HG03025 (cell line): ENCODE data around the gene HADHA.

Experiments used
- ATAC-seq: cut with Tn5 transposase; IDR thresholded peaks from one replicate; pipeline ENCODE4 v1.9.1; 2021; ENCODE audit warnings: mild to moderate bottlenecking, moderate library complexity; ENCODE audit not compliant: unreplicated experiment, low FRiP score

The HADHA gene

GRCh38 chr2:26148501-26148900, 95.9 kb downstream of the HADHA start:
- no peak for ATAC-seq

GRCh38 chr2:26144953-26145680, 99.3 kb downstream of the HADHA start:
- no peak for ATAC-seq

- ATAC-seq: no peak
Measured at GRCh38 chr2:26144031-26144430, 100.4 kb downstream of the HADHA start.

- ATAC-seq: no peak
Measured at GRCh38 chr2:26141145-26141769, 103.2 kb downstream of the HADHA start.
